ENCODE results near the gene RTP4. TPM values are rescaled to one million over a fixed set of nuclear protein-coding genes. Genes with fewer than 3 reads are reported as not detected.

Gene RTP4
- total and polyA plus RNA-seq, 2 of the 8 experiments (the other 6 are each of a cell fraction or from before 2014, with no cell fraction given) = not detected

GRCh38 chr3:187368251-187369088, at the start of gene RTP4 (continued):
- TF ChIP-seq NANOG (IDR thresholded peaks at IDR 0.05; ENCODE audit: insufficient read depth, low read depth, low read length, poor library complexity, severe bottlenecking) = no peak
- TF ChIP-seq, protein P1, sequence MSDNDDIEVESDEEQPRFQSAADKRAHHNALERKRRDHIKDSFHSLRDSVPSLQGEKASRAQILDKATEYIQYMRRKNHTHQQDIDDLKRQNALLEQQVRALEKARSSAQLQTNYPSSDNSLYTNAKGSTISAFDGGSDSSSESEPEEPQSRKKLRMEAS (IDR thresholded peaks at IDR 0.05) = no peak
- no peak for TF ChIP-seq CBX5 (IDR thresholded peaks at IDR 0.05; ENCODE audit: low read depth, low read length)
- no peak for TF ChIP-seq ASH2L (IDR thresholded peaks at IDR 0.05; ENCODE audit: low read length)
